ENCODE measurements around the gene GPR42. TPM values are rescaled to one million over a fixed set of nuclear protein-coding genes. Genes with fewer than 3 reads are reported as not detected.
A peak's percentile ranks its signal among the peaks of the same experiment; 100 is the strongest.
"Not testable (repeated sequence)": the region's sequence is repeated elsewhere in the genome, so short reads cannot be mapped to it uniquely, and the experiment has no call there.

Gene GPR42
- total RNA-seq, 1 experiment from 2014 or later = not detected

- no peak for DNase-seq (ENCODE audit: low read depth)
These were observed 24.4 kb upstream of the GPR42 start for GRCh38 chr19:35346193-35347052.

GRCh38 chr19:35347171-35347929 is 23.5 kb upstream of the GPR42 start, which contains the start of gene FFAR1:
TSS of gene FFAR1 (plus strand) at chr19:35347902. CDS start at chr19:35351552, 3,650 bp downstream.
- DNase-seq (ENCODE audit: low read depth) = no peak

GRCh38 chr19:35347930-35348298 is 23.0 kb upstream of the GPR42 start:
- no peak for DNase-seq (ENCODE audit: low read depth)

DNA sequence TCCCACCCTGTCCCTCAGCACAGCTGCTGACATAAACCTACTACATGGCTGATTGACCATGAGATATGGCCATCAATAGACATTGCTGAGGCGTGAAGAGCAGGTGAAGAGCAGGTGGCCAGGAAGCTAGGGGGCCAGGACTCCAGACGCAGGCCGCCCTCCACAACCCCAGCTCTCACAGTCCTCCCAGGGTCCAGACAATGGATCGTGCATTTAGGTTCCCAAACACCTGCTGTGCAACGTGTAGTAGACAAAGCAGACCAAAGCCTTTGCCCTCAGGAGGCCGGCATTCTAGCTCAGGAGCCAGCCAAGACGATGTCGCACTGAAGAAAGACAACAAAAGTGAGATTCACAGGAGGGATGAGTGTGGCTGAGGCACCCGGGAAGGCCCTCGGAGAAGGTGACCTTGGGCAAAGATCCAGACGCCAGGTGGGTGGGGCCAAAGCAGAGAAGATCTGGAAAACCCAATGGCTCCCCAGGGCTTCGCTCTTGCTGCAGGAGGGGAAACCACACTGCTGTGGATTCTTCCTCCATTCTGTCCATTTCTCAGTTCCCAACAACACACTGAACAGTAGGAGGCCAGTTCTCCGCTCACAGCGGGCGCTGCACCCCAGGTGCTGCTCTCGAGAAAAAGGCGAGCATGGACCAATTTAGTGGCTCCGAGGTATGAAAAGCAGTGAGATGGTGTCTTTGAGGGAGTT is 21.8 kb upstream of the GPR42 start:
- DNase-seq (ENCODE audit: low read depth) = no peak

DNA sequence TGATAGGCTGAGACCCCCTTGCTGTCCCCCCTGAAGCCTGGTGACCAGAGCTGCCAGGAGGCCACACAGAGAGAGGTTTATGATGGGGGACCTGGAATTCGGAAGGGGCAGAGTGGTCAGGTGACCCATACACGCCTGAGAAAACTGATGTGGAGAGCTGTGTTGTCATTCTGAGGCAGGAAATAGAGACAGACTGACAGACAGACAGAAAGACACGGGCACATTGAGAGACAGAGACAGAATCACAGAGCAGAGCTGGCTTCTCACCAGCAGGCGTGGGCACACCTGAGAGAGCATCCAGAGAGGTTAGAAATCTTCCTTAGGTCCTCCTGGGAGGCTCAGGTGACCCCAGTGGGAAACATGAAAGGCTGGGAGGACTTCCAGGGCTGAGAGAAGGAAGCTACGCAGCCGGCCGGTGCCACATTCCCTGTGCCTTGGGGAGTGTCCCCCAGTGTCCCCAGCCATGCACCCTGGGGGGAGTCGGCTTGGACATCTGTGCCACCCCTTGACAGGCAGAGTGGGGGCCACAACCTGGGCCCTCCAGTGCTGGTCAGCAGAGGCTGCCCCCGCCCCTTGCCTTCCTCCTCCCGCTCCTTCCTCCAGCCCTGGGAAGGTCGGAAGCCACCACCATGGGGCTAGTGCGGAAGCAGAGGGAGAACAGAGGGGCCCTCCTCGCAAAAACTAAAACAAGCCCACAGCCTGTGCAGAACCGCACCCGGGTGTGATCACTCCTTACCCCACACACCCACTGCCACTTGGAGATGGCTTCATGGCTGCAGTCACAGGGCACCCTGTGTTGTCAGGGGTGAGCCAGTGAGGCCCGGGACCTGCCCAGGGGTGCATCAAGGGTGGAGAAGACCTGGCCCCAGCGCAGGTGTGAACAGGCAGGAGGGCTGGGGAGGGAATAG is 21.0 kb upstream of the GPR42 start:
- no peak for DNase-seq (ENCODE audit: low read depth)

- no peak for DNase-seq (ENCODE audit: low read depth)
These were observed 20.3 kb upstream of the GPR42 start for GRCh38 chr19:35350591-35350990.

- DNase-seq (ENCODE audit: low read depth) = no peak
These were observed 19.3 kb upstream of the GPR42 start for GRCh38 chr19:35351411-35352176.

DNA sequence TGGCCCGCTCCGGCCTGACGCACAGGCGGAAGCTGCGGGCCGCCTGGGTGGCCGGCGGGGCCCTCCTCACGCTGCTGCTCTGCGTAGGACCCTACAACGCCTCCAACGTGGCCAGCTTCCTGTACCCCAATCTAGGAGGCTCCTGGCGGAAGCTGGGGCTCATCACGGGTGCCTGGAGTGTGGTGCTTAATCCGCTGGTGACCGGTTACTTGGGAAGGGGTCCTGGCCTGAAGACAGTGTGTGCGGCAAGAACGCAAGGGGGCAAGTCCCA is 18.8 kb upstream of the GPR42 start:
- no peak for DNase-seq (ENCODE audit: low read depth)

GRCh38 chr19:35352448-35353304 is 18.2 kb upstream of the GPR42 start:
- peak; percentile 87 for DNase-seq (ENCODE audit: low read depth)

DNA sequence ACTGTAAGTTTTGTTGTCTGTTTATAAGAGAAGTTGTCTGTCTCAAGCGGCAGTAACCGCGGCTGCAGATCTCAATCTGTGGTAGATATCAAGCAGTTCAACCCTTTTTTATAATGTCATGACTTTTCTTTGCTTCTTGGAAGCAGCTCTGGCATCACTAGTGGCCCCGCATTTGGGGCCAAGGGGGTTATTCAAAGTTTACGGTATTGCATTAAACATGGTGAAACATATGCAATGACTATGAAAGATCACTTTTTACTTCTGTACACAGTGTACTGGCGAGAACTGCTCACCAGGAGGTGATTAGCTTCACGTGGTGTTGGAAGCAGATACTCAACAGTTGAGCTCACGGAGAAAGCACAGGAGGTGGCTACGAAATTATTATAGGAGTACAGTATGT is 17.2 kb upstream of the GPR42 start:
- no peak for DNase-seq (ENCODE audit: low read depth)

DNA sequence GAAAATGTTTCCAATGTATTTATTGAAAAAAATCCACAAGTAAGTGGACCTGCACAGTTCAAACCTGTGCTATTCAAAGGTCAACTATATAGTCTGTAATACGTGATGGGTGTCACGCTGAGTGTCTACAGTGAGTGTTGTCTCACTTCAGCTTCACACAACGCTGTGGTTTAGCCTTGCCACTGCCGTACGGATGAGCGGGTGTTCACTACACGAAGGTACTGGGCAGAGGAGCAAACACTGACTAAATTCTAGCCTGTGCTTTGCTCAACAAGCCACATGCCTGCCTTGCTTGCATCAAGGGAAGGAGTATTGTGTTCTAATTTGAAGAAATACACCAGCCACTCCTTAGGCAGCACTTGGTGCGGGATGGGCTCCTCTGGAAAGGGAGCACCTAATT is 16.0 kb upstream of the GPR42 start:
- DNase-seq (ENCODE audit: low read depth) = no peak

GRCh38 chr19:35355791-35356460 is 14.9 kb upstream of the GPR42 start:
- no peak for DNase-seq (ENCODE audit: low read depth)

GRCh38 chr19:35357867-35358573 is 12.8 kb upstream of the GPR42 start, which contains the start of gene FFAR3:
TSS of gene FFAR3 (plus strand) at chr19:35358460. CDS start at chr19:35358891, 431 bp downstream.
- peak; percentile 43 for DNase-seq (ENCODE audit: low read depth)

- not testable (repeated sequence) for DNase-seq (ENCODE audit: low read depth)
These were observed 12.0 kb upstream of the GPR42 start for GRCh38 chr19:35358834-35359233.

DNA sequence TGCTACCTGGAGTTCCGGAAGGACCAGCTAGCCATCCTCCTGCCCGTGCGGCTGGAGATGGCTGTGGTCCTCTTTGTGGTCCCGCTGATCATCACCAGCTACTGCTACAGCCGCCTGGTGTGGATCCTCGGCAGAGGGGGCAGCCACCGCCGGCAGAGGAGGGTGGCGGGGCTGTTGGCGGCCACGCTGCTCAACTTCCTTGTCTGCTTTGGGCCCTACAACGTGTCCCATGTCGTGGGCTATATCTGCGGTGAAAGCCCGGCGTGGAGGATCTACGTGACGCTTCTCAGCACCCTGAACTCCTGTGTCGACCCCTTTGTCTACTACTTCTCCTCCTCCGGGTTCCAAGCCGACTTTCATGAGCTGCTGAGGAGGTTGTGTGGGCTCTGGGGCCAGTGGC is 11.5 kb upstream of the GPR42 start:
- DNase-seq (ENCODE audit: low read depth) = not testable (repeated sequence)

DNA sequence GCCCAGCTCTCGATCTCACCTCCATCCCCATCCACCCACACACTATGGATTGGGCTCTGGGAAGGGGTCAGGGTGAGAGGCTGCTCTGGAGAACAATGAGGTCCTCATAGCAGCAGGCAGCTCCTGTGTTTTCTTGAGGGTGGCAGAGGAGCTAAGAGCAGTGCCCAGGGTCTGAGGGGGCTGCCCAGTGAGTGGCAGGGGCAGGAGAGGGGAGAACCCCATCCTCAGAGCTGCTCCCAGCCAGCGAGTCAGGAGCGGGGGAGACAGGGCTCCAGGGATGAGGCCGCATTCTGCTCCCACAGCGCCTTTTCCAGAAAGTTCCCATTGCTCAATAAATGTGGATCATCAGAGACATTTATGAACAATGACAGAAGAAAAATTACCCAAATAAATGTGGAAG is 10.8 kb upstream of the GPR42 start:
- DNase-seq (ENCODE audit: low read depth) = not testable (repeated sequence)

DNA sequence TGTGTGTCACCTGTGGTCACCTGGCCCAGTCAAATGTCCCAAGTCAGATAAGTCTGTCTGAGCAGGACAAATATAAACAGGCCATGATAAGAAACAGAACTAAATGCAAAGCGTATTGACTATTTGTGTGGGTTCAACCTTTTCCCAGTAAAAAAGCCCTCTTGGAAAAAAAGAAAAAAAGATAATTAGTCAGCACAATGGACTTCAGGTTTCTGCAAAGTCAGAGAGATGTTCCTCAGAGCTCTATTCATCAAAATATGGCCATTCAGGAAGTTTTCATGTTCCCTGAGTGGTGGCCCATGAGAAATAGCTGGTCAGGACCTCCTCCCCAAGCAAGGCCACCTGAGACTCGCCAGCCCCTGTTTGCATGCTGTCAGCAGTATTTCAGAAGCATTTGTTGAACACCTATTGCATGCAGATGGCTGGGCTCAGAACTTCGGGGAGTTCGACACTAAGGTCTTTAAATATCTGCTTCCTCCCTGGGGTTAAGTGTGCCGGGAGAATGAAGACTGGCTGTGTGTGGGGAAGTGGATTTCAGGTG is 9.9 kb upstream of the GPR42 start:
- DNase-seq (ENCODE audit: low read depth) = no peak
